HG03520 (cell line): ENCODE measurements around the gene GCLC.

Source experiments
- ATAC-seq: cut with Tn5 transposase; IDR thresholded peaks from one replicate; pipeline ENCODE4 v1.9.1; 2021; ENCODE audit warnings: mild to moderate bottlenecking, moderate library complexity; ENCODE audit not compliant: unreplicated experiment

Gene GCLC

DNA sequence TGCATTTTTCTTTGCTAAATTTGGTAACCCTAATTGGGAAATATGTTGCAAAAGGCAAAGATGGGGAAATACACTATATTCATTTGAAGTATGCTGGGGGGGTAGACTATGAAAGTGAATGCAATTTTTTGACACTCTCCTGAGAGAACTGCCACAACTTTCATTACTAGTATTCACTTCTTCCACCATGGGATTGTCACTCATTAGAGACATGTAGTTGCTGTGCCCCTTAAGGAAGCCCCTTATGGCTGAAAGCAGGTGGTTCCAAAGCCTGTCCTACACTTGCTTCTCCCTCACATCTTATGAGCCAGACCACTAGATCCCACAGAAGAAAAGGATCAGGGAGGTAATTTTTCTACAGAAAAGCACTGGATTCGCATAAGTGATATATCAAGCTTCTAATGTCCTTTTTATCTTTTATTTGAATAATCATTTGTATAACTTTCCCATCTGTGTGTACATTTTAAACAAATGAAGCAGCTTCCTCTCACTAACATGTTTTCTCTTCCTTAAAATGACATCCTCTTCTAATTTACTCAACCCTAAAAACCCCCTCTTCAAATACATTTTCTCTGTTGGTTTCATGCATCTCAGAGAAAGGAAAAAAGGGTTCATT lies 83.8 kb downstream of the GCLC start:
- ATAC-seq: no peak

- no peak for ATAC-seq
Measured at GRCh38 chr6:53458105-53458866, 86.6 kb downstream of the GCLC start.

GRCh38 chr6:53456809-53457208 lies 88.1 kb downstream of the GCLC start:
- ATAC-seq: no peak

DNA sequence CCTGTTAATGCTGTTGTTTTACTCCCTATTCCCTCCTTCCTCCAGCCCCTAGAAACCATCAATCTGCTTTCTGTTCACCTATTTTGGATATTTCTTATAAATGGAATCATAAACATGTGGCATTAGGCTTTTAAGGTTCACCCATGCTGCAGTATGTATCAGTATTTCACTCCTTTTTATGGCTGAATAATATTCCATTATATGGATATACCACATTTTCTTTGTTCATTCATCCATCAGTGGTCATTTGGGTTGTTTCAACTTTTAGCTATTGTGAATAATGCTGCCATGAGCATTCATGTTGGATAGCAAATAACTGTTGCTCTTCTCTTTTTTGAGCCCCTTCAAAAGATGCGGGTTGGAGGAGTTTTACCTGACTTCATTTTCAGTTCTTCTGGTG lies 89.2 kb downstream of the GCLC start:
- ATAC-seq: no peak

- ATAC-seq: no peak
Measured at GRCh38 chr6:53451165-53451564, 93.7 kb downstream of the GCLC start.

GRCh38 chr6:53447865-53448264 lies 97.0 kb downstream of the GCLC start:
- no peak for ATAC-seq
